Osteocyte (in vitro differentiated cells): Measurements from ENCODE around the gene CABLES2. TPM values are rescaled to one million over a fixed set of nuclear protein-coding genes. Genes with fewer than 3 reads are reported as not detected.

ENCODE experiments used
- DNase-seq: peaks from one replicate; pipeline ENCODE4 v3.0.0; 2021; ENCODE audit warnings: mixed read lengths; ENCODE audit not compliant: unreplicated experiment; ENCODE audit errors: extremely low spot score
- H3K27ac Mint-ChIP-seq: one replicate; pipeline ENCODE4 v1.8.0; 2021; ENCODE audit warnings: mild to moderate bottlenecking, mixed read lengths; ENCODE audit not compliant: unreplicated experiment
- H3K27me3 Mint-ChIP-seq: one replicate; pipeline ENCODE4 v1.8.0; 2021; ENCODE audit warnings: mixed read lengths; ENCODE audit not compliant: unreplicated experiment
- H3K36me3 Mint-ChIP-seq: one replicate; pipeline ENCODE4 v1.8.0; 2021; ENCODE audit warnings: mixed read lengths; ENCODE audit not compliant: unreplicated experiment
- H3K4me1 Mint-ChIP-seq: one replicate; pipeline ENCODE4 v1.8.0; 2021; ENCODE audit warnings: mixed read lengths; ENCODE audit not compliant: unreplicated experiment
- H3K4me3 Mint-ChIP-seq: one replicate; pipeline ENCODE4 v1.8.0; 2021; ENCODE audit warnings: mild to moderate bottlenecking, moderate library complexity, mixed read lengths; ENCODE audit not compliant: unreplicated experiment
- H3K9me3 Mint-ChIP-seq: one replicate; pipeline ENCODE4 v1.8.0; 2021; ENCODE audit warnings: mixed read lengths; ENCODE audit not compliant: unreplicated experiment
- total RNA-seq: library from RNA; stranded (reverse); gene quantifications from 2 replicates; pipeline ENCODE4 v1.2.1, GENCODE V29; 2021
- TF ChIP-seq, protein P1 (sequence below): fragments of 200-600 bp; sonication (generic); IDR thresholded peaks from 2 replicates; pipeline ENCODE4 v1.5.0; 2021; ENCODE audit warnings: antibody characterized with exemption, mild to moderate bottlenecking, moderate library complexity

The CABLES2 gene
- total RNA-seq, 1 donor from 2014 or later, result 8.8 TPM

DNA sequence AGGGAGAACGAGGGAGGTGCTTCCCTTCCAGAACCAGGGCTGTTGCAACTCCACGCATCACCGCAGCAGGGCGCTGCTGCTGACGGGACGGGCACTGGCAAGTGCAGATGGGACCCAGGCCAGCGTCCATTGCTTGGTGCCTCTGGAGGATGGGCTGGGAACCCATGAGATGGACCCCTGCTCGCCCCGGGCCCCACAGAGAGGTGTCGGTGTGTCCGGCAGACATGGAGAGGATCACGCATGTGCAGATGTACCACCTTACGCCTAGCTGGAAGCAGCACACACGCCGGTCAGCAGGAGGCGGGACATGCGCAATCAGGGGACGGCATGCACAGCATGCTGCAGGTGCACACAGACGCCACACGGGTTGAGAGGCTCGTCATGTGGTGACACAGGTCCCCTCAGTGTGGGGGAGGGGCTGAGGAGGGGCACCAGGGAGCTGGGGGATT lies 5.7 kb downstream of the CABLES2 start:
- Mint-ChIP-seq H3K27ac (no peak overlapping the region), H3K4me3 (no peak overlapping the region), H3K27me3 (no peaks in the 10 kb centered on the region), H3K9me3 (no peaks in the 10 kb centered on the region), H3K36me3 (no peaks in the 10 kb centered on the region), H3K4me1 (peaks cover 10% of the 10 kb centered on the region)
- TF ChIP-seq, protein P1, sequence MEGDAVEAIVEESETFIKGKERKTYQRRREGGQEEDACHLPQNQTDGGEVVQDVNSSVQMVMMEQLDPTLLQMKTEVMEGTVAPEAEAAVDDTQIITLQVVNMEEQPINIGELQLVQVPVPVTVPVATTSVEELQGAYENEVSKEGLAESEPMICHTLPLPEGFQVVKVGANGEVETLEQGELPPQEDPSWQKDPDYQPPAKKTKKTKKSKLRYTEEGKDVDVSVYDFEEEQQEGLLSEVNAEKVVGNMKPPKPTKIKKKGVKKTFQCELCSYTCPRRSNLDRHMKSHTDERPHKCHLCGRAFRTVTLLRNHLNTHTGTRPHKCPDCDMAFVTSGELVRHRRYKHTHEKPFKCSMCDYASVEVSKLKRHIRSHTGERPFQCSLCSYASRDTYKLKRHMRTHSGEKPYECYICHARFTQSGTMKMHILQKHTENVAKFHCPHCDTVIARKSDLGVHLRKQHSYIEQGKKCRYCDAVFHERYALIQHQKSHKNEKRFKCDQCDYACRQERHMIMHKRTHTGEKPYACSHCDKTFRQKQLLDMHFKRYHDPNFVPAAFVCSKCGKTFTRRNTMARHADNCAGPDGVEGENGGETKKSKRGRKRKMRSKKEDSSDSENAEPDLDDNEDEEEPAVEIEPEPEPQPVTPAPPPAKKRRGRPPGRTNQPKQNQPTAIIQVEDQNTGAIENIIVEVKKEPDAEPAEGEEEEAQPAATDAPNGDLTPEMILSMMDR, result no peak
- no peak for DNase-seq

DNA sequence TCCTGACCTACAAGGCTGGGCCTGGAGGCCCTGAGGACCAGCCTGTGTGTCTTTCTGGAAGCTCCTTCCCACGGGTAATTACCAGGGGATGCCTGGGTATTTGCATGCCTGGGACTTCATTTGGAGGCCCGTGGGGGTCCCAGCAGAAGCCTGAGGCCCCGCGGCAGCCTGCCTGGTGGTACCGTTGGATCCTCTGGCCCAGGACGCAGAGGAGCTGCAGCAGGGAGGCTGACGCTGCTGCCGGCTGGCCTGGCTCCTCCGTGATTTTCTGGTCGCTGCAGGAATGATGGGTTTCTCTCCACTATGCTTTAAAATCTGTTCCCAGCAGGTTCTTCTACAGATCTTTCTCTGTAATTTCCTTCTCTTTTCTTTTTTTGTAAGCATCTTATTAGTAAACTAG lies 6.5 kb downstream of the CABLES2 start:
- no peaks in the 10 kb centered on the region for H3K36me3 Mint-ChIP-seq
- H3K27me3 Mint-ChIP-seq, result no peaks in the 10 kb centered on the region
- DNase-seq, result no peak
- peaks cover 4% of the 10 kb centered on the region for H3K4me1 Mint-ChIP-seq
- TF ChIP-seq, protein P1, result no peak
- H3K4me3 Mint-ChIP-seq, result no peak overlapping the region
- H3K9me3 Mint-ChIP-seq, result no peaks in the 10 kb centered on the region
- no peak overlapping the region for H3K27ac Mint-ChIP-seq

DNA sequence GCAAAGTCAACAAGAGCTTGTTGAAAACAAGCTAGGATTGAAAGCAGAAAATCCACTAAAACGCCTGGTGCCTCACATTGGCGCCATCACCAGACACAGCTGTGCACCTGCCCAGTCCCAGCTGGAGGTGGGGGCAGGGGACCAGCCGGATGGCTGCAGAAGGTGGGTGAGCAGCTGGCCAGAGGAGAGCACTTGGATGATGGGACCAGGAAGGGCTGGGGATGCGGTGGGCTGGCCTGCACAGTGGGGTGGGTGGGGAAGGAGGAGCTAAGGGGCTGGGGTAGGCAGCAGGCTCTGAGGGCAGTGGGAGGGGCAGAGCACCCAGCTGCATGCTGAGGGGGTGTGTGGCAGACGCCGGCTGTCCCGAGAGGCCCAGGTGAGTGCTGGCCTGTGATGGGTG lies 7.1 kb downstream of the CABLES2 start:
- no peak overlapping the region for H3K4me3 Mint-ChIP-seq
- no peak overlapping the region for H3K27ac Mint-ChIP-seq
- H3K9me3 Mint-ChIP-seq, result no peaks in the 10 kb centered on the region
- DNase-seq, result no peak
- TF ChIP-seq, protein P1, result no peak
- no peaks in the 10 kb centered on the region for H3K27me3 Mint-ChIP-seq
- no peaks in the 10 kb centered on the region for H3K36me3 Mint-ChIP-seq
- no peaks in the 10 kb centered on the region for H3K4me1 Mint-ChIP-seq

DNA sequence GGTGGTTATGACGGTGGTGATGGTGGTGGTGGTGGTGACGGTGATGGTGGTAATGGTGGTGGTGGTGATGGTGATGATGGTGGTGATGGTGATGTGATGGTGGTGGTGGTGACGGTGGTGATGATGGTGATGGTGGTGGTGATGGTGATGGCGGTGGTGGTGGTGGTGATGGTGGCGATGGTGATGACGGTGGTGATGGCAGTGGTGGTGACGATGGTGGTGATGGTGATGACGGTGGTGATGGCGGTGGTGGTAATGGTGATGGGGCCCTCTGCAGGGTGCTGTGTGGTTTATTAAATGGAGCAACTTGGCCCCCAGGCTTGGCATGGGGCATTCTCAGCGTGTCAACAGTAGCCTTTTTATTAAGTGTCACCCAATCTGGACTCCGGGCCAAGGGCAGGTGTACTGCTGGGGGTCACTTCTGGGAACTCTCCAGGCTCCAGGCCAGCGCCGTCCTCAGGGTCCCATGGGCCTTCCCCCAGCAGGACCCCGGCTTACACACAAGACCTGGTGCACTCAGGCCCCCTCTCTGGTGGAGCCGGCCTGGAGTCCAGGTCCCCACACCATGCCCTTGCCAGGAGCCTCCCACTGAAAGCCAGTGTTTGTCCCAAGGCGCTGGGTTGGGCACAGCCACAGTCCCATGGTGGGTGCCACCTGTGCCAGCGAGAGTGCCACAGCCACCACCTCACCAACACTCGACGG lies 8.8 kb downstream of the CABLES2 start:
- H3K27ac Mint-ChIP-seq, result no peak overlapping the region
- H3K36me3 Mint-ChIP-seq, result peaks cover 1% of the 10 kb centered on the region
- H3K9me3 Mint-ChIP-seq, result no peaks in the 10 kb centered on the region
- H3K27me3 Mint-ChIP-seq, result no peaks in the 10 kb centered on the region
- H3K4me3 Mint-ChIP-seq, result no peak overlapping the region
- DNase-seq, result no peak
- TF ChIP-seq, protein P1, result no peak
- H3K4me1 Mint-ChIP-seq, result no peaks in the 10 kb centered on the region

DNA sequence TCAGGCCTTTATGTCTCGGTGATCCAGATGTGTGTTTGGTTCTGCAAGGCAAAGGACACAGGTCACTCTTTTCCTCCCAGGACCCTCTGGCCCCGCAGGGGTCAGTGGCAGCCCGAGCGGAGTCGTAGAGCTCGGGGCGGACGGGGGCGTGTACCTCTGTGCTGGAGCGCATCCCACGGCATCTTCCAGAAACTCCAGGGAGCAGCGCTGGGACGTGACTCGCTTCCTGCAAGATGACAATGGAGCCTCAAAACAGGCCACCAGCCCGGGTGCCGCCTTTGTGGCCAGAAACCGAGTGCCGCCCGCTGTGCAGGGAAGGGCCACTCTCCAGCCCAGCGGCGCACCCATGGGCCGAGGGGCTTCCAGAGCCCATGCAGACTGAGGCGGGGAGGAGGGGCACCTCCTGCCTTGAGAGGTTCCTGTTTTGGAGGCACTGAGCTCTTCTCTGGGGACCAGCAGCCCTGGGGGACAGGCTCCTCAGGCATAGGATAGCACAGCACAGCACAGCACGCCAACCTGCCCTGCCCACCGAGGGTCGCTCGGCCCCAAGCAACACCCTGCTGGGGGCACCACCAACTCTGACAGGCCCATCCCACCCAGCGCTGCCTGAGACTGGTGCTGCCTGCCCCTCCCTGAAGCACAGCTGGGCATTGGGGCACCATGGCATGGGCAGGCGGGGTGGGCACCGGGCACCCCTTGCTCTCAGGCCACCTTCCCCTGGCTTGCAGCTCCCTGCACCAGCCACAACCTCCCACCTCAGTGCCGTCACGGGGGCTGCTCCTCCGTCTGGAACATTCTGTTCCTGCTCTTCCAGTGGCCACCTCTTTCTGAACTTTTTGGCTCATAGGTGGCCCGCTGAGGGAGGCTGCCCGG lies 10.5 kb downstream of the CABLES2 start:
- TF ChIP-seq, protein P1, result no peak
- no peak overlapping the region for H3K27ac Mint-ChIP-seq
- no peaks in the 10 kb centered on the region for H3K9me3 Mint-ChIP-seq
- H3K4me1 Mint-ChIP-seq, result no peaks in the 10 kb centered on the region
- no peak overlapping the region for H3K4me3 Mint-ChIP-seq
- H3K36me3 Mint-ChIP-seq, result peaks cover 1% of the 10 kb centered on the region
- H3K27me3 Mint-ChIP-seq, result no peaks in the 10 kb centered on the region
- DNase-seq, result no peak
